NCI-H774 (cell line): ENCODE data around the gene ITGBL1.

Experiments
- DNase-seq: peaks from one replicate; lab custom pipeline; 2025; lab: John Stamatoyannopoulos, UW

ITGBL1 gene, protein sequence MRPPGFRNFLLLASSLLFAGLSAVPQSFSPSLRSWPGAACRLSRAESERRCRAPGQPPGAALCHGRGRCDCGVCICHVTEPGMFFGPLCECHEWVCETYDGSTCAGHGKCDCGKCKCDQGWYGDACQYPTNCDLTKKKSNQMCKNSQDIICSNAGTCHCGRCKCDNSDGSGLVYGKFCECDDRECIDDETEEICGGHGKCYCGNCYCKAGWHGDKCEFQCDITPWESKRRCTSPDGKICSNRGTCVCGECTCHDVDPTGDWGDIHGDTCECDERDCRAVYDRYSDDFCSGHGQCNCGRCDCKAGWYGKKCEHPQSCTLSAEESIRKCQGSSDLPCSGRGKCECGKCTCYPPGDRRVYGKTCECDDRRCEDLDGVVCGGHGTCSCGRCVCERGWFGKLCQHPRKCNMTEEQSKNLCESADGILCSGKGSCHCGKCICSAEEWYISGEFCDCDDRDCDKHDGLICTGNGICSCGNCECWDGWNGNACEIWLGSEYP

GRCh38 chr13:101452519-101453485 is at the start of gene ITGBL1:
Gene ITGBL1 (plus strand): TSS chr13:101452675. CDS start chr13:101452834, 159 bp downstream.
- no peak for DNase-seq

GRCh38 chr13:101406791-101407190 is 45.7 kb upstream of the ITGBL1 start:
- no peak for DNase-seq

DNA sequence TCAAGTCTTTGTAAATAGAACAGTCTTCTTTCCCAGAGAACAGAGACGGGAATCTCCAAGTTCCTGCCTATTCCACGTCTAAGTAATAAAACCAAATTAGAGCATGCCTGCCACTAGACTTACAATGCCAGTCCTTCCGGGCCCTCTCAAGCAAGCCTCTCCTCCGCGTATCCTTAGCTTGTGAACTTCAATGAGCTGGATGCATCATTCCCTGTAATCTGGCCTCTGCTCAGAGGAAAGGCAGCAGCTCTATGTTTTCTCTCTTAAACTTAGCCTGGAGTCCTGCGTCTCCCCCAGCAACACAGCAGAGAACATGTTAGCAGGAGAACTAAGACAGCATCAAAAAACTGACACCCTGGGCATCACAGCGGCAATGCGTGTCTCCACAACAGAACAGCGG is 44.3 kb upstream of the ITGBL1 start:
- no peak for DNase-seq

GRCh38 chr13:101408992-101409656 is 43.4 kb upstream of the ITGBL1 start:
- DNase-seq = no peak

- DNase-seq = no peak
Observed at GRCh38 chr13:101412076-101412475, 40.4 kb upstream of the ITGBL1 start.

DNA sequence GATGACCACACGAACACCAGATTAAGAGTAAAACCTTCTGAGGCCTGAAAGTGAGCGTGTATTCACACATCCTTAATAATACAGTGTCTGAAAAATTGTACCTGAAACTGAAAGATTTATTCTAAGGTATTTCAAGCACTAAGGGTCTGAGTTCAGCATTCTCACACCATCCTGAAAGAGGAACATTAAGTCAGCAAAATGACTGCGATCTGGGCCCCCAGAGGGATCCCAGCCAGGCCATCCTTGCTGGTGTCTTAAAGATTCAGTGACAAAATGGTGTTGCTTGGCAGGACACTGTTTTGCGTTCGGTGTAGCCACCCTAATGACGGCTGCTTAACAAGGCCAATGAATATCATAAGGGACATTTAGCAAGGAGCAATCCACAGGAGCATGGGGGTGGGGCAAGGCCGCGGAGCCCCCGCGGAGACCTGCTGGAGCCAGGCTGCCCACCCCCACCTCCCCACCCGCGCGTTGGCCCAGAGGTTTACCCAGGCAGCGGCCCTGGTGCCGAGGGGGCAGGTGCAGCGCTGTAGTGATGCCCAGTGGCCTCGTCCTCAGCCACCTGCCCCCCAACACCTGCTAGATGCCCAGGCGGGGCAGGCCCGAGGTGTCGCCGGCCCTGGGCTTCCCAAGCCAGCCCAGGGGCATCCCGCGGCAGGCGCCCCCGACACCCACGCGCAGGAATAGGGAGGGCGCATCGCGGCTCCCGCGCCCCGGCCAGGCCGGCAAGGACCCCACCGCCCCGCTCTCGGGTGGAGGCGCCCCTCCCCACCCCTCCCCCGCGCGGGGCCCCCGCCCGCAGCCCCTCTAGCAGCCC is 36.9 kb upstream of the ITGBL1 start:
- DNase-seq = no peak

- no peak for DNase-seq
Observed at GRCh38 chr13:101416181-101417042, 36.1 kb upstream of the ITGBL1 start, which contains the start of gene NALCN. Gene NALCN (minus strand): TSS chr13:101416508. CDS start chr13:101399126, 17,382 bp downstream.

DNA sequence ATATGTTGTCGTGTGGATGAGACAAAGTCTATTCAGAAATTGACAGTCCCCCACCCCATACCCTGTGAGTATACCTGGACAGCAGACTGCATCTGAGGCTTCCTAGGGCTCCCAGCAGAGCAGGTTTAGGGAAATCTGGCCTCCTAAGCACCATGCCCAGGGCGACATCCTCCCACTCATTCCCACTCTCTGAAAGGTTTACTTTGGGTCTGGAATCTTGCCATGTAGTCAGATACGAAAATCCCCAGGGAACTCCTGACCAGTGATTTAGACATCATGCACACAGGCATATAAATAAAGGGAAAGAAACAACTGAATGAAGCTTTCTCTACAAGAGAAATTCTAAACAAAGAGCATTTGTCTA is 35.5 kb upstream of the ITGBL1 start:
- no peak for DNase-seq

DNA sequence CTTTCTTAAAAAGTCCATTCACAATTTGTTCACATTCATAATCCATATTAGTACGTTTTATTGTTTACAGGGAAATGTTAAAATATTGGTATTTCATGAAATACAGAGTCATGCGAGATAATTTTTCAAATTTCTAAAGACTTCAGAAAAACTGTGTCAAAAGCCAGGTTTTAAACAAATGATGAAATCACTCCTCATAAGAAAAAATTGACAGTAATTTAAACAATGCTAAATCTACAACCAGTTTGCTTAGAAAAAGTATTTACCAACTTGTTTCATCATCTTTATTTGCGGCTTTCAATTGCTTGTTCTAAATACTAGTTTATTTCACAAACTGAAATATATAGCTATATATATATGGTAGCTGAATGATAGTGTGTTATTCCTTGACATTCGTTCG is 35.0 kb upstream of the ITGBL1 start:
- DNase-seq = no peak

DNA sequence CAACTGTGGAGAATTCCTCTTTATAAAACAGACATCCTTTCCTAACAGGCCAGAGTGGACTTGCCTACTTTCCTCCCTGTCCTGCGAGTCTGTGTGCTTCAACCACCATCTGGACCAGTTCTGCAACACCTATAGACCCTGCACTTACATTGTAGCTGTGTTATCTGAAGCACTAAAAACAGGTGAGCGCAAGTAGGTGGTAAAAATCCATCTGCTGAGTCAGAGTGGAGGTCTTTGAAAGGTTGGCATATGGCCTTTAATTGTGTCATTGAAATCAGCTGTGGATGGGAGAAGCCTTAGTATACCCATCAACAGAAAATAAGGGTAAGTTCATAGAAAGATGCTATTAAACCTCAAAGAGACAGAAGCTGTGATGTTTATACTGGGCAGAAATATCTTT is 28.6 kb upstream of the ITGBL1 start:
- no peak for DNase-seq

- no peak for DNase-seq
Observed at GRCh38 chr13:101424381-101425155, 27.9 kb upstream of the ITGBL1 start.

DNA sequence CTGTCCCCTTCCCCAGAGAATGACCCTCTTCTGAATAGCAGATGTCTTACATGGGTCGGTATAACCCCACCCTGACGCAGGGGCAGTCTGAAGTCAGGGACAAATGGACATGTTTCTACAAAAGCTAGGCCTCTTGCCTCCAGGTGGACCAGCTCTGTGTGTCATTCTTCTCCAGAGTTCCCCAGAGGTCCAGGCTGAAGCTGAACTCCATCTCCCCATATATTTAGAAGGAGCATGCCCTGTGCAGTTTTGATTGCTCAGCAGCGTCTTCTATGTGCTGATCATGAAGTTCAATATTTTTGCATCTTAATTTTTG is 27.4 kb upstream of the ITGBL1 start:
- DNase-seq = no peak

- no peak for DNase-seq
Observed at GRCh38 chr13:101425623-101426022, 26.9 kb upstream of the ITGBL1 start.

DNA sequence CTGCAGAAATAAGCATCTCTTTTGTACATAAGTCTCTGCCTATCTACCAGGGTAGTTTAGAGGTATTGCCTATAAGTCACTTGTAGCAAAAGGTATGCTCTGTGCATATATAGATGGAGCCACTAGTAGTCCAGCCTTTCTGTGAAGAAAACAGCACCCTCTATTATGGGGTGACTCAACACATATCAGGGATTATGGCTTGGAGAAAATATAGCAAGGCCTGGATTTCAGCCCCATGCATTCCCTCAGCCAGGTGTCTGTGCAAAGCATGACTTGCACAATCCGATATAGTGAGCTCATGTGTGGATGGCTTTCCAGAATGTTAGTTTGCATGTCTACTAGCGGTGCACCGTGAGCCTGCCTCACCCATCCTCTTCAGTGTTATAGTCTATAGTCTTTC is 22.7 kb upstream of the ITGBL1 start:
- no peak for DNase-seq

DNA sequence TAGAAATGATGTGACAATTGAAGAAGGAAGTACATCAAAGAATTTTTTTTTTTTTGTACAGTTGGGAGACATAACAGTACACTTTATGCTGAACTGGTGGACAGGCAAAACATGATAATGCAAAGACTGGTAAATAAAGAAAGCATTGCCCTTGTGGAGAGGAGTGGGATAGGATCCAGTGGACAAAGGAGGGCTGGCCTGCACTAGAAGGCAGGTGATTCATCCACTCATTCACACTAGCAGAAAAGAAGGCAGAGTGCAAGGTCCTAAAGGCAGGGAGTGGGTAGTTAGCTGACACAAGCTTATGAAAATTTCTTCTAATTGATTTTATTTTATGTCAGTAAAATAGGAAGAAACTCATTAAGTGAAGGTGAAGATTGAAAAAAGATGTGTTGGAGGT is 18.6 kb upstream of the ITGBL1 start:
- no peak for DNase-seq

- no peak for DNase-seq
Observed at GRCh38 chr13:101434486-101434885, 18.0 kb upstream of the ITGBL1 start.

GRCh38 chr13:101447852-101448251 is 4.6 kb upstream of the ITGBL1 start:
- no peak for DNase-seq

DNA sequence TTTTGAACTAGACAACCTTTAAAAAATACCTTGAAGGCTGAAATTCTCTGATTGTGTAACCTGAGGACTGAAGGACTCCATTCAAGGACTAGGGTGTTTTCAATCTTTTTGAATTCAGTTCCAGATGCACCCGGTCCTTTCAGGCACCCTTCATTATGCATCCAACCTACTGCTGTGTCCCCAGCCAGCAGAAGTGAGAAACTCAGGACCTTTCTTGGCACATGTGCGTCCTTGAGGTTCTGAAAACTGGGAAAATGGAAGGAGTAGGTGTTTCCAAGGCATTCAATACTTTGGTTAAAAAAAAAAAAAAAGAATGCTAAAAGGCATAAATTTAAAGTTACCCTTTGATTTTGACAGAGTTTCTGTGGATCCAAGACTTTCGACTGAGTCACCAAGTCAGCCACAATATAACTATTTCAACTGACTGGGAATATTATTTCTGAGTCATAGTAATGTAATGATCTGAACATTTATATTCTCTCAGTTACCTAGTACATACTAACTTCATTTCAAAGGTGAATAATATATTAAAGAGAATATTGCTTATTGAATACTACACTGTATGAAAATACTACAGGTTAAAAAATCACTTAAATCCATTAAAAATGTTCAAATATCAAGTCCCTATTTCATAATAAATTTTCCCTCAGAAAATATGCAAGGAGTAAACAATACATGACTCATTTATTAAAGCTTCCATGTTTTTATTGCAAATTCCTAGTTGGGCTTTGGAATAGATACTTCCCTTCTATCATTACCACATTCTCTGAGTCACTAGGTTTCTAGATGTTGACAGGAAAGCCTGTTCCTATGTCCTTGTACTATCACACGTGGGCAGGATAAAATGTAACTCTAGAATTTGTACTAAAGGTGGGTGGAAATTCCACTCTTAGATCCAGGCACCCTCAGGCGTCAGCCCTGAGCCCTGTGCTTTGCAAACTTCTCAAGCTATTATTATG is 2.4 kb upstream of the ITGBL1 start:
- DNase-seq = no peak

DNA sequence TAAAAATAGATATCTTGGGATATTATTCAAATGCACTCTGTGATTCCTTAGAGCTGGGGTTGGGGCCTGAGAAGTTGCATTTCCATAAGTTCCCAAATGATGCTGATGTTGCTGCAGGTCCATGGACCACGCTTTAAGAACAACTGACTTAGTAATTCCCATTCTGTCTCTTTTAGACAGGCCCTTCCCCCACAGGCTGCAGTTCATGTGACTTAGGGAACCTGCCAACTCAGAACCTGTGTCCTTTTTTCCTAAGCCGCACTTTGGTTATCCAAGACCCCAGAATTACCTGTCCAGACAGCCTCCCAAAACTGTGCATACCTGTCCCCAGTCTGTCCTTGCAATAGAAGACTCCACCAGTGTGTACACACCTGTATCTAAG is 1.7 kb upstream of the ITGBL1 start:
- no peak for DNase-seq
